ENCODE measurements around the gene C15orf40. TPM values are rescaled to one million over a fixed set of nuclear protein-coding genes. Genes with fewer than 3 reads are reported as not detected.

The C15orf40 gene
- total and polyA plus RNA-seq, 9 of the 15 experiments (the other 6 are each of a cell fraction or from before 2014, with no cell fraction given) = 15.9 to 52.0 (median 27.0) TPM

DNA sequence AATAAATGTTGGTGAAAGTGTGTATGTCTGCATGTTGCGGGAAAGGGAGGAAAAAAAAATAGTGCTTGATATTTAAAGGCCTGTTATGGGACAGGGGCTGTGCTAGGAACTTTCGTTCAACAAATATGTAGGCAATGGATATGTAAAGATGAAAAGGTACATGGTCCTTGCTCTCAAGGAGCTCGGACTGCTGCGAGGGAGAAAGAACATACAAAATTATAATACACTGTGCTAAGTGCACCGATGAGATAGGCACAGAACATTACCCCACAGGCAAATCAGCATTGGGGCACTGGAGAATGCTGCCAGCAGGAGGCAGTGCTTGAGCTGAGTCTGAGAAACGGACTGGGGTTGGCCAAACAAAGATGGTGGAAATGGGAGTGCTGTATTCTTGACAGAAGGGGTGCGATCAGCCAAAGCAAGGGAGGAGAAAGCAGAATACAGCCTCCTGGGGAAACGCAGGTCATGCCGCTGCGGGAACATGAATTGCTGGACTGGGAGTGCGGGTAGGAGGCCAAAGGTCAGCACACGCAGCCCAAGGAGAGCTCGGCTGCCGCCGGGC, 649 bp downstream of the C15orf40 start (continued):
- TF ChIP-seq SREBF2 (CRISPR knock-in tag; IDR thresholded peaks at IDR 0.05) (no peak), HDAC1 (IDR thresholded peaks at IDR 0.05) (peak in 1 of 2 experiments; percentile 57; a peak in 1 of 4 replicates), BCOR (IDR thresholded peaks at IDR 0.05) (peak; percentile 52; the same call in 1 of the 2 replicates), RB1 (IDR thresholded peaks at IDR 0.05; ENCODE audit: low read depth) (0 out of 2 replicates have a peak, but pooled peaks have one; percentile 9), ASH1L (IDR thresholded peaks at IDR 0.05; ENCODE audit: borderline replicate concordance, low read depth, partially characterized antibody) (no peak), NEUROD1 (IDR thresholded peaks at IDR 0.05; ENCODE audit: borderline replicate concordance, low read depth, low read length, partially characterized antibody) (peak; percentile 31), CBFB (CRISPR knock-in tag; IDR thresholded peaks at IDR 0.05) (no peak), RUNX1 (IDR thresholded peaks at IDR 0.05; ENCODE audit: low read depth) (no peak), ZNF436 (CRISPR knock-in tag; IDR thresholded peaks at IDR 0.05) (no peak), NR2C2 (CRISPR knock-in tag; IDR thresholded peaks at IDR 0.05) (peak; percentile 70; the same call in 1 of the 2 replicates), NR2C2 (tag; IDR thresholded peaks at IDR 0.05) (peak; percentile 73), CBX3 (IDR thresholded peaks at IDR 0.05; ENCODE audit: borderline replicate concordance in 1 of 2, low read length in 2 of 2) (no peak)
- TF ChIP-seq, protein P1, sequence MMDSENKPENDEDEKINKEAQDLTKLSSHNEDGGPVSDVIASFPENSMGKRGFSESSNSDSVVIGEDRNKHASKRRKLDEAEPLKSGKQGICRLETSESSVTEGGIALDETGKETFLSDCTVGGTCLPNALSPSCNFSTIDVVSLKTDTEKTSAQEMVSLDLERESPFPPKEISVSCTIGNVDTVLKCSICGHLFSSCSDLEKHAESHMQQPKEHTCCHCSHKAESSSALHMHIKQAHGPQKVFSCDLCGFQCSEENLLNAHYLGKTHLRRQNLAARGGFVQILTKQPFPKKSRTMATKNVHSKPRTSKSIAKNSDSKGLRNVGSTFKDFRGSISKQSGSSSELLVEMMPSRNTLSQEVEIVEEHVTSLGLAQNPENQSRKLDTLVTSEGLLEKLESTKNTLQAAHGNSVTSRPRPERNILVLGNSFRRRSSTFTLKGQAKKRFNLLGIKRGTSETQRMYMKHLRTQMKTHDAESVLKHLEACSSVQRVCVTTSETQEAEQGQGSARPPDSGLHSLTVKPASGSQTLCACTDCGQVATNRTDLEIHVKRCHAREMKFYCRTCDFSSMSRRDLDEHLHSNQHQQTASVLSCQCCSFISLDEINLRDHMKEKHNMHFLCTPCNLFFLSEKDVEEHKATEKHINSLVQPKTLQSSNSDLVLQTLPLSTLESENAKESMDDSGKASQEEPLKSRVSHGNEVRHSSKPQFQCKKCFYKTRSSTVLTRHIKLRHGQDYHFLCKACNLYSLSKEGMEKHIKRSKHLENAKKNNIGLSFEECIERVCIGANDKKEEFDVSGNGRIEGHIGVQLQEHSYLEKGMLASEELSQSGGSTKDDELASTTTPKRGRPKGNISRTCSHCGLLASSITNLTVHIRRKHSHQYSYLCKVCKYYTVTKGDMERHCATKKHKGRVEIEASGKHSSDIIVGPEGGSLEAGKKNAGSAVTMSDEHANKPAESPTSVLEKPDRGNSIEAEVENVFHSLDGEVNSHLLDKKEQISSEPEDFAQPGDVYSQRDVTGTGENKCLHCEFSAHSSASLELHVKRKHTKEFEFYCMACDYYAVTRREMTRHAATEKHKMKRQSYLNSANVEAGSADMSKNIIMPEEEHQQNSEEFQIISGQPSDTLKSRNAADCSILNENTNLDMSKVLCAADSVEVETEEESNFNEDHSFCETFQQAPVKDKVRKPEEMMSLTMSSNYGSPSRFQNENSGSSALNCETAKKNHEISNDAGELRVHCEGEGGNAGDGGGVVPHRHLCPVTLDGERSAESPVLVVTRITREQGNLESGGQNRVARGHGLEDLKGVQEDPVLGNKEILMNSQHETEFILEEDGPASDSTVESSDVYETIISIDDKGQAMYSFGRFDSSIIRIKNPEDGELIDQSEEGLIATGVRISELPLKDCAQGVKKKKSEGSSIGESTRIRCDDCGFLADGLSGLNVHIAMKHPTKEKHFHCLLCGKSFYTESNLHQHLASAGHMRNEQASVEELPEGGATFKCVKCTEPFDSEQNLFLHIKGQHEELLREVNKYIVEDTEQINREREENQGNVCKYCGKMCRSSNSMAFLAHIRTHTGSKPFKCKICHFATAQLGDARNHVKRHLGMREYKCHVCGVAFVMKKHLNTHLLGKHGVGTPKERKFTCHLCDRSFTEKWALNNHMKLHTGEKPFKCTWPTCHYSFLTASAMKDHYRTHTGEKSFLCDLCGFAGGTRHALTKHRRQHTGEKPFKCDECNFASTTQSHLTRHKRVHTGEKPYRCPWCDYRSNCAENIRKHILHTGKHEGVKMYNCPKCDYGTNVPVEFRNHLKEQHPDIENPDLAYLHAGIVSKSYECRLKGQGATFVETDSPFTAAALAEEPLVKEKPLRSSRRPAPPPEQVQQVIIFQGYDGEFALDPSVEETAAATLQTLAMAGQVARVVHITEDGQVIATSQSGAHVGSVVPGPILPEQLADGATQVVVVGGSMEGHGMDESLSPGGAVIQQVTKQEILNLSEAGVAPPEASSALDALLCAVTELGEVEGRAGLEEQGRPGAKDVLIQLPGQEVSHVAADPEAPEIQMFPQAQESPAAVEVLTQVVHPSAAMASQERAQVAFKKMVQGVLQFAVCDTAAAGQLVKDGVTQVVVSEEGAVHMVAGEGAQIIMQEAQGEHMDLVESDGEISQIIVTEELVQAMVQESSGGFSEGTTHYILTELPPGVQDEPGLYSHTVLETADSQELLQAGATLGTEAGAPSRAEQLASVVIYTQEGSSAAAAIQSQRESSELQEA (IDR thresholded peaks at IDR 0.05; ENCODE audit: low read depth) = no peak
- TF ChIP-seq, protein P2, sequence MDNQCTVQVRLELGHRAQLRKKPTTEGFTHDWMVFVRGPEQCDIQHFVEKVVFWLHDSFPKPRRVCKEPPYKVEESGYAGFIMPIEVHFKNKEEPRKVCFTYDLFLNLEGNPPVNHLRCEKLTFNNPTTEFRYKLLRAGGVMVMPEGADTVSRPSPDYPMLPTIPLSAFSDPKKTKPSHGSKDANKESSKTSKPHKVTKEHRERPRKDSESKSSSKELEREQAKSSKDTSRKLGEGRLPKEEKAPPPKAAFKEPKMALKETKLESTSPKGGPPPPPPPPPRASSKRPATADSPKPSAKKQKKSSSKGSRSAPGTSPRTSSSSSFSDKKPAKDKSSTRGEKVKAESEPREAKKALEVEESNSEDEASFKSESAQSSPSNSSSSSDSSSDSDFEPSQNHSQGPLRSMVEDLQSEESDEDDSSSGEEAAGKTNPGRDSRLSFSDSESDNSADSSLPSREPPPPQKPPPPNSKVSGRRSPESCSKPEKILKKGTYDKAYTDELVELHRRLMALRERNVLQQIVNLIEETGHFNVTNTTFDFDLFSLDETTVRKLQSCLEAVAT (IDR thresholded peaks at IDR 0.05) = 0 out of 4 replicates have a peak, but pooled peaks of 1 of the 2 experiments have one; percentile 61
- TF ChIP-seq, protein P3, sequence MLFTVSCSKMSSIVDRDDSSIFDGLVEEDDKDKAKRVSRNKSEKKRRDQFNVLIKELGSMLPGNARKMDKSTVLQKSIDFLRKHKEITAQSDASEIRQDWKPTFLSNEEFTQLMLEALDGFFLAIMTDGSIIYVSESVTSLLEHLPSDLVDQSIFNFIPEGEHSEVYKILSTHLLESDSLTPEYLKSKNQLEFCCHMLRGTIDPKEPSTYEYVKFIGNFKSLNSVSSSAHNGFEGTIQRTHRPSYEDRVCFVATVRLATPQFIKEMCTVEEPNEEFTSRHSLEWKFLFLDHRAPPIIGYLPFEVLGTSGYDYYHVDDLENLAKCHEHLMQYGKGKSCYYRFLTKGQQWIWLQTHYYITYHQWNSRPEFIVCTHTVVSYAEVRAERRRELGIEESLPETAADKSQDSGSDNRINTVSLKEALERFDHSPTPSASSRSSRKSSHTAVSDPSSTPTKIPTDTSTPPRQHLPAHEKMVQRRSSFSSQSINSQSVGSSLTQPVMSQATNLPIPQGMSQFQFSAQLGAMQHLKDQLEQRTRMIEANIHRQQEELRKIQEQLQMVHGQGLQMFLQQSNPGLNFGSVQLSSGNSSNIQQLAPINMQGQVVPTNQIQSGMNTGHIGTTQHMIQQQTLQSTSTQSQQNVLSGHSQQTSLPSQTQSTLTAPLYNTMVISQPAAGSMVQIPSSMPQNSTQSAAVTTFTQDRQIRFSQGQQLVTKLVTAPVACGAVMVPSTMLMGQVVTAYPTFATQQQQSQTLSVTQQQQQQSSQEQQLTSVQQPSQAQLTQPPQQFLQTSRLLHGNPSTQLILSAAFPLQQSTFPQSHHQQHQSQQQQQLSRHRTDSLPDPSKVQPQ (CRISPR knock-in tag; IDR thresholded peaks at IDR 0.05; ENCODE audit: borderline replicate concordance) = no peak

All from K562 (cell line).